IMR-90 (cell line): ENCODE results near the gene CCDC27. TPM values are rescaled to one million over a fixed set of nuclear protein-coding genes. Genes with fewer than 3 reads are reported as not detected.

Experiments
- ATAC-seq: fragments of 200-7000 bp; cut with Tn5 transposase; 2 replicates; pipeline ENCODE4 v1.9.1; 2020; ENCODE audit warnings: low read depth, mild to moderate bottlenecking, moderate library complexity
- BruUV-seq: library from RNA; stranded (reverse); fragments of 400-500 nt; replicated peaks from 2 replicates; lab custom pipeline; 2021; lab: Mats Ljungman, UMichigan
- CTCF ChIA-PET: fragments of 300-600 bp; formaldehyde crosslinking; extraction: SDS; loops from one replicate; lab custom pipeline; 2021; ENCODE audit warnings: antibody characterized with exemption; lab: Yijun Ruan, JAX
- POLR2A ChIA-PET: fragments of 300-600 bp; sonication (Branson Sonifier 250); formaldehyde crosslinking; loops from one replicate; lab custom pipeline; 2022; ENCODE audit warnings: antibody characterized with exemption; ENCODE audit not compliant: unreplicated experiment; lab: Charles Lee
- DNase-seq: peaks from one replicate; pipeline ENCODE4 v3.0.0; 2013
- H2AFZ ChIP-seq: replicated peaks from 2 replicates; pipeline ENCODE3; 2013; ENCODE audit warnings: low read length, mild to moderate bottlenecking; ENCODE audit not compliant: poor library complexity
- H2AK5ac ChIP-seq: 2 replicates; pipeline ENCODE4 v1.6.1; 2013; ENCODE audit warnings: low read depth, low read length, inconsistent platforms
- H2AK9ac ChIP-seq: replicated peaks from 2 replicates; pipeline ENCODE3; 2013; ENCODE audit warnings: mild to moderate bottlenecking, low read depth, low read length, moderate library complexity; ENCODE audit not compliant: poor library complexity
- H2BK120ac ChIP-seq: 2 replicates; pipeline ENCODE4 v1.6.1; 2013; ENCODE audit warnings: low read depth, low read length, inconsistent platforms
- H2BK15ac ChIP-seq: 3 replicates; pipeline ENCODE4 v1.6.1; 2013; ENCODE audit warnings: low read depth, low read length, inconsistent platforms
- H2BK20ac ChIP-seq: 2 replicates; pipeline ENCODE4 v1.6.1; 2013; ENCODE audit warnings: low read depth, mild to moderate bottlenecking, inconsistent platforms, low read length, moderate library complexity
- H2BK5ac ChIP-seq: 2 replicates; pipeline ENCODE4 v1.6.1; 2013; ENCODE audit warnings: mild to moderate bottlenecking, low read depth, low read length, inconsistent platforms; ENCODE audit not compliant: poor library complexity, severe bottlenecking
- H3K14ac ChIP-seq: replicated peaks from 2 replicates; pipeline ENCODE4 v1.6.1; 2013; ENCODE audit warnings: low read depth, low read length, inconsistent platforms
- H3K18ac ChIP-seq: 2 replicates; pipeline ENCODE4 v1.6.1; 2013; ENCODE audit warnings: low read depth, low read length, control low read depth
- H3K23ac ChIP-seq: 2 replicates; pipeline ENCODE4 v1.6.1; 2013; ENCODE audit warnings: low read depth, low read length, inconsistent platforms
- H3K27ac ChIP-seq: 2 replicates; pipeline ENCODE4 v1.5.1; 2013; ENCODE audit warnings: mild to moderate bottlenecking, control low read depth, low read length; ENCODE audit not compliant: insufficient read depth
- H3K27me3 ChIP-seq: 2 replicates; pipeline ENCODE4 v1.6.1; 2013; ENCODE audit warnings: low read length; ENCODE audit not compliant: control insufficient read depth, insufficient read depth
- H3K36me3 ChIP-seq: 2 replicates; pipeline ENCODE4 v1.6.1; 2013; ENCODE audit warnings: low read length, mixed read lengths; ENCODE audit not compliant: control insufficient read depth, insufficient read depth
- H3K4ac ChIP-seq: 2 replicates; pipeline ENCODE4 v1.6.1; 2013; ENCODE audit warnings: low read depth, low read length, inconsistent platforms
- H3K4me1 ChIP-seq: 2 replicates; pipeline ENCODE4 v1.6.1; 2013; ENCODE audit warnings: low read length, mixed read lengths; ENCODE audit not compliant: control insufficient read depth, insufficient read depth
- H3K4me2 ChIP-seq: 2 replicates; pipeline ENCODE4 v1.6.1; 2013; ENCODE audit warnings: low read depth, mild to moderate bottlenecking, control low read depth, low read length, moderate library complexity
- H3K4me3 ChIP-seq: 2 replicates; pipeline ENCODE4 v1.5.1; 2013; ENCODE audit warnings: low read depth, mild to moderate bottlenecking, control low read depth, low read length, moderate library complexity; ENCODE audit not compliant: insufficient read depth
- H3K56ac ChIP-seq: 2 replicates; pipeline ENCODE4 v1.6.1; 2013; ENCODE audit warnings: low read length, inconsistent platforms; ENCODE audit not compliant: insufficient read depth; ENCODE audit errors: extremely low read depth
- H3K79me1 ChIP-seq, 2 experiments: 2 replicates each; pipeline ENCODE4 v1.6.1; 2013; ENCODE audit warnings: low read length in 2 of 2, inconsistent platforms in 1 of 2, low read depth in 1 of 2
- H3K9ac ChIP-seq: 2 replicates; pipeline ENCODE4 v1.6.1; 2013; ENCODE audit warnings: low read depth, low read length, control low read depth
- H3K9me1 ChIP-seq: 2 replicates; pipeline ENCODE4 v1.6.1; 2013; ENCODE audit warnings: low read length, inconsistent platforms; ENCODE audit not compliant: insufficient read depth
- H3K9me3 ChIP-seq: 2 replicates; pipeline ENCODE4 v1.6.1; 2013; ENCODE audit warnings: low read length; ENCODE audit not compliant: control insufficient read depth, insufficient read depth
- H4K20me1 ChIP-seq: 2 replicates; pipeline ENCODE4 v1.6.1; 2013; ENCODE audit warnings: low read length, inconsistent platforms; ENCODE audit not compliant: insufficient read depth
- H4K5ac ChIP-seq: 2 replicates; pipeline ENCODE4 v1.6.1; 2013; ENCODE audit warnings: mild to moderate bottlenecking, low read depth, low read length, control low read depth
- H4K8ac ChIP-seq, 2 experiments: 2 replicates each; pipeline ENCODE4 v1.6.1; 2013; ENCODE audit warnings: low read depth in 2 of 2, low read length in 2 of 2, control low read depth in 1 of 2, inconsistent platforms in 1 of 2
- H4K91ac ChIP-seq: 2 replicates; pipeline ENCODE4 v1.6.1; 2013; ENCODE audit warnings: low read depth, low read length, inconsistent platforms; ENCODE audit not compliant: insufficient read depth
- BHLHE40 ChIP-seq: fragments of 150-350 bp; IDR thresholded peaks from 2 replicates; pipeline ENCODE4 v1.6.1; 2016; ENCODE audit warnings: mild to moderate bottlenecking, low read depth, low read length
- CEBPB ChIP-seq: IDR thresholded peaks from 2 replicates; pipeline ENCODE4 v1.6.1; 2012; ENCODE audit warnings: low read depth, low read length, improper control_type of control experiment
- CTCF ChIP-seq: conservative IDR thresholded peaks from 2 replicates; pipeline ENCODE4 v1.5.1; 2012; ENCODE audit warnings: mild to moderate bottlenecking, low read depth, low read length, improper control_type of control experiment
- ELK1 ChIP-seq: fragments of 150-350 bp; IDR thresholded peaks from 2 replicates; pipeline ENCODE4 v1.6.1; 2016; ENCODE audit warnings: low read depth, mild to moderate bottlenecking, low read length, moderate library complexity, borderline replicate concordance
- FOS ChIP-seq: fragments of 150-350 bp; IDR thresholded peaks from 2 replicates; pipeline ENCODE4 v1.6.1; 2016; ENCODE audit warnings: low read depth, low read length
- MAFK ChIP-seq: IDR thresholded peaks from 2 replicates; pipeline ENCODE4 v1.6.1; 2012; ENCODE audit warnings: low read depth, low read length, improper control_type of control experiment
- MAZ ChIP-seq: IDR thresholded peaks from 2 replicates; pipeline ENCODE4 v1.6.1; 2012; ENCODE audit warnings: low read depth, mild to moderate bottlenecking, low read length, improper control_type of control experiment, moderate library complexity, borderline replicate concordance
- MXI1 ChIP-seq: IDR thresholded peaks from 2 replicates; pipeline ENCODE4 v1.6.1; 2012; ENCODE audit warnings: low read depth, mild to moderate bottlenecking, low read length, moderate library complexity, borderline replicate concordance
- NFE2L2 ChIP-seq: fragments of 150-350 bp; IDR thresholded peaks from 2 replicates; pipeline ENCODE4 v1.6.1; 2016; ENCODE audit warnings: low read depth, mild to moderate bottlenecking, low read length
- POLR2A ChIP-seq: IDR thresholded peaks from 2 replicates; pipeline ENCODE4 v1.6.1; 2012; ENCODE audit warnings: mild to moderate bottlenecking, low read depth, low read length
- RAD21 ChIP-seq: IDR thresholded peaks from 2 replicates; pipeline ENCODE4 v1.6.1; 2012; ENCODE audit warnings: low read length, improper control_type of control experiment
- RFX5 ChIP-seq: IDR thresholded peaks from 2 replicates; pipeline ENCODE4 v1.8.0; 2012; ENCODE audit warnings: low read depth, mild to moderate bottlenecking, low read length, moderate library complexity
- SMC3 ChIP-seq: fragments of 150-350 bp; IDR thresholded peaks from 2 replicates; pipeline ENCODE4 v1.6.1; 2016; ENCODE audit warnings: low read depth, mild to moderate bottlenecking, antibody characterized with exemption, low read length, moderate library complexity
- WGBS, 2 experiments: methylation state at CpG; one replicate each; pipeline versions ENCODE4 v1.1.5 to v1.1.7; 2013; ENCODE audit warnings: missing lambda C conversion rate in 2 of 2; ENCODE audit not compliant: insufficient read length in 1 of 2; ENCODE audit errors: extremely low coverage in 2 of 2; 5-methylcytosine and 5-hydroxymethylcytosine counted together
- dilution Hi-C: fragments of 300-500 bp; cut with HindIII; formaldehyde crosslinking; loops from one replicate; pipeline ENCODE4 v1.14.3; 2018; ENCODE audit warnings: low sequenced_read_pairs; ENCODE audit not compliant: unreplicated experiment
- in situ Hi-C: fragments of 300-500 bp; cut with MboI; formaldehyde crosslinking; loops from 3 replicates; pipeline ENCODE4 v1.14.3; 2019; ENCODE audit warnings: low sequenced_read_pairs, inconsistent platforms, mixed read lengths
- intact Hi-C: fragments of 100-400 bp; cut with micrococcal nuclease; formaldehyde crosslinking; loops from 2 replicates; pipeline ENCODE4 v1.10.0; 2022
- polyA plus RNA-seq, 3 experiments: library from polyadenylated mRNA; depleted of rRNA; stranded (reverse); fragments of >200 nt; gene quantifications; 2 replicates each; pipeline ENCODE4 v1.2.3, GENCODE V29; 2012; ENCODE audit warnings: low replicate concordance in 1 of 3
- total RNA-seq: library from RNA; depleted of rRNA; stranded (reverse); fragments of >200 nt; gene quantifications from 2 replicates; pipeline ENCODE4 v1.2.3, GENCODE V29; 2012

CCDC27 gene
- total and polyA plus RNA-seq, 2 of the 4 experiments (the other 2 are of a cell fraction), result not detected

- no TSS peak for BruUV-seq
- WGBS, 2 experiments, result 69% methylated on average over 18 of the region's 37 CpGs; no CpG with 5 or more reads in 1 of the 2 experiments
- H2AK5ac ChIP-seq, result no peak overlapping the region
Measured at GRCh38 chr1:3727042-3727824, 25.0 kb upstream of the CCDC27 start.

More at GRCh38 chr1:3727042-3727824, 25.0 kb upstream of the CCDC27 start:
- Histone ChIP-seq H2BK120ac (no peak overlapping the region), H3K56ac (no peak overlapping the region), H3K23ac (no peak overlapping the region), H2BK5ac (no peak overlapping the region), H2AK9ac (no peak overlapping the region), H3K4me2 (no peak overlapping the region), H4K5ac (no peak overlapping the region), H4K20me1 (no peaks in the 10 kb centered on the region), H2AFZ (no peak overlapping the region), H3K18ac (no peak overlapping the region), H3K36me3 (no peaks in the 10 kb centered on the region), H2BK20ac (no peak overlapping the region), H3K9ac (no peak overlapping the region), H3K9me1 (no peaks in the 10 kb centered on the region), H2BK15ac (no peak overlapping the region), H3K14ac (no peak overlapping the region), H3K27me3 (no peaks in the 10 kb centered on the region; the same call in 1 of the 2 replicates), H3K79me1 (no peaks in the 10 kb centered on the region), H4K91ac (no peak overlapping the region), H4K8ac (no peak overlapping the region), H3K27ac (no peak overlapping the region), H3K4me3 (no peak overlapping the region), H3K9me3 (no peaks in the 10 kb centered on the region), H3K4ac (no peak overlapping the region), H3K4me1 (no peaks in the 10 kb centered on the region)
- ChIA-PET POLR2A (no interaction called here), CTCF (no interaction called here)
- in situ Hi-C loops (no loop called here), intact Hi-C loops (loop anchor here (10.0 kb wide), 2 partner anchors 162 to 232 kb away; no protein-coding TSS in a partner anchor), dilution Hi-C loops (no loop called here)
- ATAC-seq (peak; percentile 54; the same call in 1 of the 2 replicates), DNase-seq (no peak)
- TF ChIP-seq RFX5 (no peak), FOS (no peak), MAFK (no peak), SMC3 (no peak), CEBPB (no peak), NFE2L2 (no peak), MXI1 (no peak), RAD21 (peak; percentile 21; the same call in 1 of the 2 replicates), ELK1 (no peak), BHLHE40 (no peak), CTCF (peak; percentile 38), MAZ (no peak), POLR2A (no peak)
